ENCODE results near the gene MARK3.
A peak's percentile ranks its signal among the peaks of the same experiment; 100 is the strongest.

Gene MARK3

GRCh38 chr14:103552011-103552845 lies 167.0 kb downstream of the MARK3 start:
- Mint-ChIP-seq H3K4me3 (no peak overlapping the region), H3K36me3 (ENCODE audit: low read depth) (no peaks in the 10 kb centered on the region), H3K4me1 (peaks cover 24% of the 10 kb centered on the region), H3K27me3 (ENCODE audit: low read depth, poor library complexity) (peaks cover 3% of the 10 kb centered on the region), H3K27ac (peak overlapping the region; percentile 96), H3K9me3 (no peaks in the 10 kb centered on the region)
- TF ChIP-seq CTCF (IDR thresholded peaks at IDR 0.05) = no peak
- DNase-seq = no peak

GRCh38 chr14:103552846-103553210 lies 167.6 kb downstream of the MARK3 start:
- Mint-ChIP-seq H3K4me1 (peaks cover 28% of the 10 kb centered on the region), H3K36me3 (ENCODE audit: low read depth) (no peaks in the 10 kb centered on the region), H3K27me3 (ENCODE audit: low read depth, poor library complexity) (peaks cover 3% of the 10 kb centered on the region), H3K4me3 (no peak overlapping the region), H3K27ac (peak overlapping the region; percentile 54), H3K9me3 (no peaks in the 10 kb centered on the region)
- no peak for DNase-seq
- TF ChIP-seq CTCF (IDR thresholded peaks at IDR 0.05) = no peak

All from nephron progenitor cell (in vitro differentiated cells).